Breast epithelium (tissue), 4 donors: ENCODE measurements around the gene CPNE5. TPM values are rescaled to one million over a fixed set of nuclear protein-coding genes. Genes with fewer than 3 reads are reported as not detected.

Source experiments
- DNase-seq, 2 donors: peaks; one replicate each; pipeline ENCODE4 v3.0.0-alpha.2; 2019; ENCODE audit warnings: low spot score in 2 of 2
- H3K27ac ChIP-seq, 2 donors: fragments of 200-600 bp; sonication (generic) in 1 of 2; one replicate each; pipeline ENCODE4 v1.5.1; 2016 to 2019; ENCODE audit warnings: mild to moderate bottlenecking in 1 of 2
- H3K27me3 ChIP-seq, 2 donors: fragments of 200-600 bp; sonication (generic) in 1 of 2; one replicate each; pipeline versions ENCODE4 v1.5.1 to v1.6.0; 2017 to 2019; ENCODE audit warnings: control low read depth in 1 of 2, mild to moderate bottlenecking in 1 of 2
- H3K36me3 ChIP-seq: fragments of 200-600 bp; one replicate; pipeline ENCODE4 v1.5.1; 2019
- H3K4me1 ChIP-seq, 2 donors: fragments of 200-600 bp; sonication (generic); one replicate each; pipeline ENCODE4 v1.5.1; 2016 to 2019; ENCODE audit warnings: control low read depth in 1 of 2
- H3K4me3 ChIP-seq, 3 donors: fragments of 200-600 bp; sonication (generic); 1 replicate in 2 of 3; 2 replicates in 1 of 3; pipeline ENCODE4 v1.5.1; 2016 to 2019; ENCODE audit warnings: mild to moderate bottlenecking in 3 of 3, moderate library complexity in 2 of 3
- H3K9me3 ChIP-seq, 2 donors: fragments of 200-600 bp; sonication (generic) in 1 of 2; one replicate each; pipeline ENCODE4 v1.5.1; 2016 to 2019; ENCODE audit warnings: control low read depth in 1 of 2
- CTCF ChIP-seq, 3 donors: fragments of 450-650 bp; IDR thresholded peaks; one replicate each; pipeline ENCODE4 v1.5.1; 2016 to 2017; ENCODE audit warnings: antibody characterized with exemption in 3 of 3, mild to moderate bottlenecking in 3 of 3, moderate library complexity in 3 of 3
- POLR2A ChIP-seq: fragments of 450-650 bp; IDR thresholded peaks from one replicate; pipeline ENCODE4 v1.6.1; 2016; ENCODE audit warnings: antibody characterized with exemption, mild to moderate bottlenecking, moderate library complexity
- POLR2AphosphoS5 ChIP-seq, 3 donors: sonication (generic); formaldehyde crosslinking; IDR thresholded peaks; one replicate each; pipeline ENCODE4 v1.6.1; 2017; ENCODE audit warnings: antibody characterized with exemption in 3 of 3
- intact Hi-C: fragments of 100-400 bp; cut with DNase I; formaldehyde crosslinking; loops from one replicate; pipeline ENCODE4 v1.15.1; 2023; ENCODE audit warnings: low total_unique reads
- total RNA-seq, 3 donors: library from RNA; depleted of rRNA; stranded (reverse); fragments of >200 nt; gene quantifications; one replicate each; pipeline ENCODE4 v1.1.0, GENCODE V29; 2016

Gene CPNE5
- total RNA-seq, 3 donors from 2014 or later, result 0.96 to 5.2 (median 3.7) TPM

GRCh38 chr6:36699348-36699747 lies 139.9 kb downstream of the CPNE5 start:
- no peaks in the 10 kb centered on the region for H3K4me1 ChIP-seq
- H3K36me3 ChIP-seq, result no peaks in the 10 kb centered on the region
- DNase-seq, result no peak
- TF ChIP-seq POLR2AphosphoS5 (IDR thresholded peaks at IDR 0.05) (no peak), POLR2A (no peak)
- H3K4me3 ChIP-seq, result no peak overlapping the region
- no peaks in the 10 kb centered on the region for H3K9me3 ChIP-seq
- H3K27me3 ChIP-seq, result no peaks in the 10 kb centered on the region
- intact Hi-C loops, result no loop called here
- H3K27ac ChIP-seq, result no peak overlapping the region

GRCh38 chr6:36698871-36699271 lies 140.4 kb downstream of the CPNE5 start:
- H3K36me3 ChIP-seq, result no peaks in the 10 kb centered on the region
- H3K4me1 ChIP-seq, result no peaks in the 10 kb centered on the region
- no peaks in the 10 kb centered on the region for H3K9me3 ChIP-seq
- H3K27me3 ChIP-seq, result no peaks in the 10 kb centered on the region
- H3K4me3 ChIP-seq, result no peak overlapping the region
- DNase-seq, result no peak
- intact Hi-C loops, result no loop called here
- no peak overlapping the region for H3K27ac ChIP-seq
- no peak for TF ChIP-seq POLR2AphosphoS5 (IDR thresholded peaks at IDR 0.05)
- no peak for TF ChIP-seq POLR2A
- TF ChIP-seq CTCF (IDR thresholded peaks at IDR 0.05), result no peak

GRCh38 chr6:36698196-36698595 lies 141.0 kb downstream of the CPNE5 start:
- Histone ChIP-seq H3K27ac (no peak overlapping the region), H3K27me3 (no peaks in the 10 kb centered on the region), H3K4me1 (no peaks in the 10 kb centered on the region), H3K9me3 (no peaks in the 10 kb centered on the region), H3K4me3 (no peak overlapping the region), H3K36me3 (no peaks in the 10 kb centered on the region)
- intact Hi-C loops, result no loop called here
- TF ChIP-seq CTCF (IDR thresholded peaks at IDR 0.05) (no peak), POLR2AphosphoS5 (IDR thresholded peaks at IDR 0.05) (no peak)
- no peak for DNase-seq

- DNase-seq, result no peak
- TF ChIP-seq CTCF (IDR thresholded peaks at IDR 0.05) (no peak), POLR2AphosphoS5 (IDR thresholded peaks at IDR 0.05) (no peak), POLR2A (no peak)
- H3K9me3 ChIP-seq, result no peaks in the 10 kb centered on the region
- H3K27me3 ChIP-seq, result no peaks in the 10 kb centered on the region
- no peak within 1 kb of the TSS for H3K4me3 ChIP-seq
- no peaks in the 10 kb centered on the region for H3K36me3 ChIP-seq
- no peaks in the 10 kb centered on the region for H3K4me1 ChIP-seq
- intact Hi-C loops, result no loop called here
- no peak within 1 kb of the TSS for H3K27ac ChIP-seq
These were observed 141.8 kb downstream of the CPNE5 start, which contains the start of gene RAB44 for GRCh38 chr6:36697481-36697903. TSS of gene RAB44 (plus strand) at chr6:36697826. CDS start at chr6:36704236, 6,410 bp downstream.

- Histone ChIP-seq H3K36me3 (no peaks in the 10 kb centered on the region), H3K27ac (no peak overlapping the region), H3K9me3 (no peaks in the 10 kb centered on the region), H3K4me1 (no peaks in the 10 kb centered on the region), H3K27me3 (no peaks in the 10 kb centered on the region), H3K4me3 (no peak overlapping the region)
- no peak for TF ChIP-seq POLR2AphosphoS5 (IDR thresholded peaks at IDR 0.05)
- TF ChIP-seq CTCF (IDR thresholded peaks at IDR 0.05), result no peak
- DNase-seq, result no peak
- intact Hi-C loops, result no loop called here
These were observed 143.8 kb downstream of the CPNE5 start for GRCh38 chr6:36695414-36695813.

- no peaks in the 10 kb centered on the region for H3K36me3 ChIP-seq
- no peak for DNase-seq
- no peak overlapping the region for H3K27ac ChIP-seq
- H3K4me3 ChIP-seq, result no peak overlapping the region
- H3K4me1 ChIP-seq, result no peaks in the 10 kb centered on the region
- intact Hi-C loops, result no loop called here
- H3K27me3 ChIP-seq, result no peaks in the 10 kb centered on the region
- TF ChIP-seq POLR2AphosphoS5 (IDR thresholded peaks at IDR 0.05) (no peak), CTCF (IDR thresholded peaks at IDR 0.05) (no peak), POLR2A (no peak)
- no peaks in the 10 kb centered on the region for H3K9me3 ChIP-seq
These were observed 144.6 kb downstream of the CPNE5 start for GRCh38 chr6:36694616-36695015.
